Renal pelvis (tissue), 4 donors: Measurements from ENCODE around the gene RTL1. TPM values are rescaled to one million over a fixed set of nuclear protein-coding genes. Genes with fewer than 3 reads are reported as not detected.

ENCODE experiments used
- DNase-seq: peaks from one replicate; pipeline ENCODE4 v3.0.0-alpha.2; 2013
- polyA plus RNA-seq, 3 donors: library from polyadenylated mRNA; unstranded; fragments of 120-200 nt; gene quantifications; one replicate each; pipeline ENCODE4 v1.2.1, GENCODE V29; 2013; ENCODE audit not compliant: insufficient read length in 3 of 3

The RTL1 gene
- polyA plus RNA-seq, 3 donors: 0.10 to 0.13 TPM; not detected in 1

DNA sequence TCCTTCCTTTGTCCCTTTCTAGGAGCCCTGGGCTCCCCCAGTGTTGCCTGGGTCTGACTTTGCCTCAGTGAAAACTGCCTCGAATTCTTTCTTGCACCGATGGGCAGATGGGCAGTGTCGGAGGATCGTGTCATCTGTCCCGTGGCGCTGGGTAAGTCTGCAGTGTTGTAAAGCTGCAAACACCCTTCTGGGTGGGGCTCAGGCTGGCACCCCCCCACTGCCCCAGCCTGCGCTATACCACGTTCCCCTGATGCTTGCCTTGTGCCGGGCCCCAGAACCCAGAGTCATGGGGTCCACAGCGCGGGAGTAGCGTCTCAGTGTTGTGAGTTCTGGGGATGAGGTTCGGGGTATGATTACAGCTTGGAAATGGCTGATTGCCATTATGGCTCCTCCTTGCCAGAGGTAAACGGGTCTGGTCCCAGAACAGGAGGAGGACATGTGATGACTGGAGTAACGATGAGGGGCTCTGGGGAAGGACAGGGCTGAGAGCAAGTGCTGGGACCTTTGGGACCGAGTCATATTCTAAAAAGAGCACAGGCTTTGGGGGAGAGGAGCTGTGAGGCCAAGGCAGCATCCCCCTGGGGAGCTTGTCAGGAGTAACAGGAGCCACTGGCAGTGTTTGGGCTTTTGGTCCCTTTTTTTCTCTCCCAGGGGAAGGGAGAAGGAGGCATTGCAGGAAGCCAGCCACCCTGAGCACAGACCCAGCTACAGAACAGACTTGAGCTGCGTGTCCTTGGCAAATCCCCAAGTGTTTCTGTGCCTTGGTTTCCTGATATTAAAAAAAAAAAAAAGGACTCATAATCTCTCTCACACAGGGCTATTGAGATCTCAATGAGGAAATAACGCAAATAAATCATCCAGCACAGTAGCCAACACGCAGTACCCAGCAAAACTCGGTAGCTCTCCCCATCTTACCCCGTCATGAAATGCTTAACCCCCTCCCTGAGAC, 4.3 kb downstream of the RTL1 start:
- no peak for DNase-seq

DNA sequence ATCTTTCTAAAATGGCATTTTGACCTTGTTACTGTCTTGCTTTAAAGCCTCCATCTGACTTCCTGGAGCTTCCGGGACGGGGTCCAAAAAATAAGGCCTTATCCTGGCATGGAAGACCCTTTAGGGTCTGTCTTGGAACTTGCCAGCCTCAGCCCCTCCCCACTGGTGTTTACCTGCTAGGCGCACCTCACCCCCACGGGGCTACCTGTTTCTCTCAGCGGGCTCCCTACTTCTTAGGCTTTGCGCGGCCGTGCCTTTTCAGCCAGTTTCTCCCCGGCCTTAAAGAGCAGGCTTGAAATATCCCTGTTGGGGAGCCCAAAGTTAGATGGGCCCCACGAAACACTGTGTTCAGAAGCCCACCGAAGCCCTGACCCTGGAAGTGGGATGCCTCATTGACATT, 5.1 kb downstream of the RTL1 start:
- DNase-seq: no peak

GRCh38 chr14:100896369-100897060, 7.0 kb downstream of the RTL1 start:
- no peak for DNase-seq

- DNase-seq: no peak
Observed at GRCh38 chr14:100895411-100895810, 8.1 kb downstream of the RTL1 start.

- DNase-seq: no peak
Observed at GRCh38 chr14:100894416-100894815, 9.1 kb downstream of the RTL1 start.

GRCh38 chr14:100893760-100894159, 9.8 kb downstream of the RTL1 start:
- DNase-seq: no peak

- no peak for DNase-seq
Observed at GRCh38 chr14:100893228-100893601, 10.3 kb downstream of the RTL1 start.

DNA sequence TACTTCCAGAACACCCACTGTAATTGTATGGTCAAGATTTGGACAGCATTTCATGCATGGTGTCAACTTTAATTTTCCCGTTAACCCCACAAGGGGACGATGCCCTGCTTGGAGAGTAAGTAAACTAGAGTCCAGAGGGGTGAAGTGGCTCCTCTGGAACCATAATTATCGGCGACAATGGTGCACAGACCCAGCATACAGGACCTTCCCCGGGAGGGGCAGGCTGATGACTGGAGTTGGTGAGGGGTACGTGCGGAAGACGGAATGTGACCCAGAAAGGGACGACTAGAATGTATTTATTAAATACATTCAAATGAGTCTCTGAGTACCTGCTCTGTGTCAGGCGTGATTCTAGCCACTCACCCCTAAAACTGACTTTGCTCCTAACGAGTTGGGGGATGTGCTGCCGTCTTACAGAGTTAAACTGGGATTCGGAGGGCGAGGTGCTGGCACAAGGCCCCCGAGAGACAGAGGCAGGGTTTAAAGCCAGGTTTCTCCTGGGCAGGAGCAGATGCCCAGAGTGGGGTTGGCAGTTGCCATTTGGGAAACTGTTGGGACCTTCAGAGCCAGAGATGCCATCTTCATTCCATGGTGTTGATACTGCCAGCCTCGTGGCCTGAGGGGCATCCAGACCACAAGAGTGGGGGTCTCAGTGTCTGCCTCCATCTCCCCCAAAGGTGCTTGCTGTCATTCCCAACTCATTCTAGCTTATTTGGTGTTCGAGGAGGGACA, 10.9 kb downstream of the RTL1 start:
- DNase-seq: no peak

DNA sequence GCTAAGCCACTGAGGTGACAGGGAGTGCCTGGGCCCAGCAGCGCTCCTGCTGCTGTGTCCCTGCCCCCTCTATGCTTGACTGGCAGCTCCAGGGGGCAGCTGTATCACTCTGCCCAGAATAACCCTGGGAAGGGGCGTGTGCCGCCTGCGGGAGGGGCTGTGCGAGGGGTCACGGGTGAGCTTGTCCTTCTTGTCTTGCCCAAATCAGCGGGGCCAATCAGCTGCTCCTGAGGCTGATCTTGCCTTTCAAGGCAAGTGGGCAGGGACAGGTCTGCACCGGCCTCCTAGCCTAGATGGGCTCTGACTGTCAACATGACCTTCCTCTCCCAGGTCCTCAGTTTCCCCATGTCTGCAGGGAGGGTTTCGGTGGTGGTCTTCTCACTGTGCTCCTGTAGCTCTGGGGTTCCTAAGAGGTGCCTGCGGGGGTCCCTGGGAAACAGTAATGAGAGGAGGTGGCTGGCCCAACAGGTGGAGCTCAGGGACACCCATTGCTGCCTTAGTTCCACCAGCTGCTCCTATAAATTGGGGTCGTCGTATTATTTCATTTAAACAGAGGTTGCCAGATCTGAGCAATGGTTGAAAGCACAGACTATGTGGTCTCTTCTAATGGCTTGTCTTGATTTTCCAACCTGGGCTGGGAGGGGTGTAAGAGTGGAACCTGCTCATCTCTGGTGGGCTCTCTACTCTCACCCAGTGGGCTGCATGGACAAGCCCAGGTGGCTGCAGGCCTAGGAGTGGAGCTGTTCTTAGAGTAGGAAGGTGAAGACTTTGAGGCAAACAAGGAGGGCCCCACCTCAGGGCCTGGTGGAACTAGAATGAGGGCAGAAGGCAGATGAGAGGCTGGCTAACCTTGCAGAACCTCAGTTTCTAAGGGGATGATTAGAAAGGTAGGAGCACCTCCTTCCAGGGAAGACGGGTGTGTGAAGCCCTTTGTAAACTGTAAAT, 11.7 kb downstream of the RTL1 start:
- no peak for DNase-seq

DNA sequence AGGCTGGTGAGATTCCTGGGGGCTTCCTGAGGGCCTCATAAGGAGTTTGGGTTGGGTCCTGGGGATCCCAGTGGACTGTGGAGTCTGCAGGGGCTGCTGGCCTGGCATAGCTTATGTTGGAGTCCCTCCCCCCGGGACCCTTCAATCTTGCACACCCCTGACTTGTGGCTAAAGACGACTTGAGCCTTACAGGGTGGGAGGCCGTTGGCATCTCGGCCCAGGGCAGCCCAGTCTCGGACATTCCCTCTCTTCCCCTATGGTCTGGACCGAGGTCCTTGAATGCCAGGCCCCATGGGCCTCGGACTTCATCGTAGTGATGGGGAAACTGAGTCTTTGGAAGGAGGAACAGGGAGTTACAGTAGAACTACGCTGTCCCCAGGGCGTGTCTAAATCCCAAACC, 12.5 kb downstream of the RTL1 start:
- no peak for DNase-seq

DNA sequence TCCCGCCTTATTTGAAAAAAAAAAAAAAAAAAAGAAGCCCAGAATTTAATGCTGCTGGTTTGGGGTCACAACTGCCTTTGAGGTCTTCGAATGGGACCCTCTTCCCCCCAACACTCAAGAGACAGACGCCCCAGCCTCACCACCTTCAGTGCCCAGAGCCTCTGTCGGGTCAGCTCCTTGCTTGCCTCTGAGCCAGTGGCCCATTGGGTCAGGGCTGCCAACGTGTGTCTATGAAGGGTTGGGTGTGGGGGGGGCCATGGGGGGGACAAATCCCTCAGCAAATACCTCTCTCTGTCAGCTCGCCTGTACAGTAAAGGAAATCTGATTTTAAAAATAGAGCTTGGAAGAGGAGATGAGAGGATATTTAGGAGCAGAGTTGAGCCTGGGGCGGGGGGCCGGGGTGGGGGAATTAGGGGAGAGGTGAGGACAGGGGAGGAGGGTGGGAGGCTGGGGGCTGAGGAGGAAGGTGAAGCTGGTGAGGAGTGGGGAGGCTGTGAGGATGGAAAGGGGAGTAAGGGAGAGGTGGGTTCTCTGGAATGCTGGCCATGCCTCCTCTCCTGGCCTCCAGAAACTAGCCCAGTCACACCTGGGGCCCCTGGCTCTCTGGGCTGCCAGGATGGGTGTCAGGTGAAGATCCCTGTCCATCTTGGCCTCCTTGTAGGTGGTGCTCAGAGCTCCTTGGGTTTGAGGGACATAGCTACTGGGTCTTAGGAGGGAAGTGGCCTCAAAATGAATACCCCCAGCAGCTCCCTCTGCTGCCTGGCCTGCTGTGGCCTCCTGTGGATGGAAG, 13.3 kb downstream of the RTL1 start:
- DNase-seq: no peak

GRCh38 chr14:100889641-100890040, 13.9 kb downstream of the RTL1 start:
- DNase-seq: no peak

GRCh38 chr14:100888789-100889315, 14.7 kb downstream of the RTL1 start:
- DNase-seq: no peak

- no peak for DNase-seq
Observed at GRCh38 chr14:100887728-100888335, 15.7 kb downstream of the RTL1 start.

GRCh38 chr14:100885617-100886016, 17.9 kb downstream of the RTL1 start:
- DNase-seq: no peak

DNA sequence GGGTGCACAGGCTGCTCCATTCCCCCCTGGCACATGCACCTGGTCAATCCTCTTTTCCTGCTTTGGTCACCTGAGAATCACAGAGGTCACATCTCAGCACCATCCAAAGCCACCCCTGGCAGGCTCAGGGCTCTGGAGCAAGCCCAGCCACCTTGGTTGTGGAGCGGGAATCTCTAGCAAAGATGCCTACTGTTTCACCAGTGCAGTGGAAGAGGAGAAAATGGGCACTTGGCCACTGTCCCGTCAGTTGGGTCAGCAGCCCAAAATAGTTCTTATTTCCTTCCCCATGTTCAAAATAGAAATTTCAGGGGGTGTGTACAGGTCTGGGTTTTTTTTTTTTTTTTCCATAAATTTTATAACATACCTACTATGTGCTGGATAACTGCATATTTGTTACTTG, 18.3 kb downstream of the RTL1 start:
- no peak for DNase-seq

- no peak for DNase-seq
Observed at GRCh38 chr14:100884456-100884855, 19.1 kb downstream of the RTL1 start.

GRCh38 chr14:100883789-100884101, 19.8 kb downstream of the RTL1 start:
- no peak for DNase-seq

- no peak for DNase-seq
Observed at GRCh38 chr14:100882991-100883788, 20.3 kb downstream of the RTL1 start.
